ENCODE results near the gene PHOX2A.

Gene PHOX2A

GRCh38 chr11:72229336-72229924 lies 14.5 kb downstream of the PHOX2A start:
- Histone ChIP-seq H3K4me3 (ENCODE audit: insufficient read depth, low read depth, low read length) (no peak overlapping the region), H3K27me3 (ENCODE audit: control insufficient read depth, insufficient read depth, low read length, poor library complexity, severe bottlenecking) (no peaks in the 10 kb centered on the region), H3K9me3 (ENCODE audit: control insufficient read depth, low read length) (no peaks in the 10 kb centered on the region), H3K27ac (ENCODE audit: insufficient read depth, low read depth, low read length, poor library complexity, severe bottlenecking) (no peak overlapping the region), H3K36me3 (ENCODE audit: control insufficient read depth, insufficient read depth, low read length) (peaks cover 46% of the 10 kb centered on the region), H3K4me1 (ENCODE audit: control insufficient read depth, insufficient read depth, low read length) (peaks cover 17% of the 10 kb centered on the region)
- WGBS, 2 experiments, result 96 to 97% methylated on average over 8 of the region's 8 CpGs

GRCh38 chr11:72228844-72229231 lies 15.1 kb downstream of the PHOX2A start:
- 92 to 94% methylated on average over 7 of the region's 7 CpGs for WGBS, 2 experiments
- H3K36me3 ChIP-seq (ENCODE audit: control insufficient read depth, insufficient read depth, low read length), result peaks cover 40% of the 10 kb centered on the region
- H3K9me3 ChIP-seq (ENCODE audit: control insufficient read depth, low read length), result no peaks in the 10 kb centered on the region
- no peaks in the 10 kb centered on the region for H3K27me3 ChIP-seq (ENCODE audit: control insufficient read depth, insufficient read depth, low read length, poor library complexity, severe bottlenecking)
- H3K4me3 ChIP-seq (ENCODE audit: insufficient read depth, low read depth, low read length), result no peak overlapping the region
- H3K27ac ChIP-seq (ENCODE audit: insufficient read depth, low read depth, low read length, poor library complexity, severe bottlenecking), result no peak overlapping the region
- H3K4me1 ChIP-seq (ENCODE audit: control insufficient read depth, insufficient read depth, low read length), result peaks cover 17% of the 10 kb centered on the region

- H3K27ac ChIP-seq (ENCODE audit: insufficient read depth, low read depth, low read length, poor library complexity, severe bottlenecking), result no peak overlapping the region
- H3K36me3 ChIP-seq (ENCODE audit: control insufficient read depth, insufficient read depth, low read length), result peaks cover 37% of the 10 kb centered on the region
- no peak overlapping the region for H3K4me3 ChIP-seq (ENCODE audit: insufficient read depth, low read depth, low read length)
- 90 to 94% methylated on average over 16 of the region's 16 CpGs for WGBS, 2 experiments
- no peaks in the 10 kb centered on the region for H3K27me3 ChIP-seq (ENCODE audit: control insufficient read depth, insufficient read depth, low read length, poor library complexity, severe bottlenecking)
- peaks cover 17% of the 10 kb centered on the region for H3K4me1 ChIP-seq (ENCODE audit: control insufficient read depth, insufficient read depth, low read length)
- no peaks in the 10 kb centered on the region for H3K9me3 ChIP-seq (ENCODE audit: control insufficient read depth, low read length)
Measured at GRCh38 chr11:72228229-72228843, 15.6 kb downstream of the PHOX2A start.

GRCh38 chr11:72227316-72228228 lies 16.4 kb downstream of the PHOX2A start:
- Histone ChIP-seq H3K4me3 (ENCODE audit: insufficient read depth, low read depth, low read length) (no peak overlapping the region), H3K27ac (ENCODE audit: insufficient read depth, low read depth, low read length, poor library complexity, severe bottlenecking) (no peak overlapping the region), H3K9me3 (ENCODE audit: control insufficient read depth, low read length) (no peaks in the 10 kb centered on the region), H3K36me3 (ENCODE audit: control insufficient read depth, insufficient read depth, low read length) (peaks cover 32% of the 10 kb centered on the region), H3K4me1 (ENCODE audit: control insufficient read depth, insufficient read depth, low read length) (peaks cover 20% of the 10 kb centered on the region), H3K27me3 (ENCODE audit: control insufficient read depth, insufficient read depth, low read length, poor library complexity, severe bottlenecking) (no peaks in the 10 kb centered on the region)
- WGBS, 2 experiments, result 88 to 91% methylated on average over 14 of the region's 14 CpGs

GRCh38 chr11:72226701-72227100 lies 17.3 kb downstream of the PHOX2A start:
- H3K27ac ChIP-seq (ENCODE audit: insufficient read depth, low read depth, low read length, poor library complexity, severe bottlenecking), result no peak overlapping the region
- no peaks in the 10 kb centered on the region for H3K27me3 ChIP-seq (ENCODE audit: control insufficient read depth, insufficient read depth, low read length, poor library complexity, severe bottlenecking)
- H3K36me3 ChIP-seq (ENCODE audit: control insufficient read depth, insufficient read depth, low read length), result peaks cover 29% of the 10 kb centered on the region
- H3K4me1 ChIP-seq (ENCODE audit: control insufficient read depth, insufficient read depth, low read length), result peaks cover 25% of the 10 kb centered on the region
- 92% methylated on average over 5 of the region's 5 CpGs for WGBS, 2 experiments
- H3K4me3 ChIP-seq (ENCODE audit: insufficient read depth, low read depth, low read length), result no peak overlapping the region
- no peaks in the 10 kb centered on the region for H3K9me3 ChIP-seq (ENCODE audit: control insufficient read depth, low read length)

GRCh38 chr11:72225411-72225951 lies 18.5 kb downstream of the PHOX2A start:
- no peaks in the 10 kb centered on the region for H3K9me3 ChIP-seq (ENCODE audit: control insufficient read depth, low read length)
- H3K27ac ChIP-seq (ENCODE audit: insufficient read depth, low read depth, low read length, poor library complexity, severe bottlenecking), result no peak overlapping the region
- peak overlapping the region; percentile 80 for H3K4me3 ChIP-seq (ENCODE audit: insufficient read depth, low read depth, low read length)
- peaks cover 25% of the 10 kb centered on the region for H3K4me1 ChIP-seq (ENCODE audit: control insufficient read depth, insufficient read depth, low read length)
- no peaks in the 10 kb centered on the region for H3K27me3 ChIP-seq (ENCODE audit: control insufficient read depth, insufficient read depth, low read length, poor library complexity, severe bottlenecking)
- WGBS, 2 experiments, result 8 to 11% methylated on average over 11 of the region's 11 CpGs
- peaks cover 18% of the 10 kb centered on the region for H3K36me3 ChIP-seq (ENCODE audit: control insufficient read depth, insufficient read depth, low read length)

GRCh38 chr11:72224564-72225410 lies 19.2 kb downstream of the PHOX2A start, which contains the start of gene INPPL1:
TSS of gene INPPL1 (plus strand) at chr11:72224767. CDS start at chr11:72224985, 218 bp downstream.
- peaks cover 11% of the 10 kb centered on the region for H3K36me3 ChIP-seq (ENCODE audit: control insufficient read depth, insufficient read depth, low read length)
- H3K4me3 ChIP-seq (ENCODE audit: insufficient read depth, low read depth, low read length), result peak within 1 kb of the TSS; percentile 80
- no peaks in the 10 kb centered on the region for H3K9me3 ChIP-seq (ENCODE audit: control insufficient read depth, low read length)
- H3K4me1 ChIP-seq (ENCODE audit: control insufficient read depth, insufficient read depth, low read length), result peaks cover 25% of the 10 kb centered on the region
- 0% methylated on average over 81 of the region's 81 CpGs for WGBS, 2 experiments
- H3K27me3 ChIP-seq (ENCODE audit: control insufficient read depth, insufficient read depth, low read length, poor library complexity, severe bottlenecking), result no peaks in the 10 kb centered on the region
- peak within 1 kb of the TSS; percentile 67 for H3K27ac ChIP-seq (ENCODE audit: insufficient read depth, low read depth, low read length, poor library complexity, severe bottlenecking)

- Histone ChIP-seq H3K27ac (ENCODE audit: insufficient read depth, low read depth, low read length, poor library complexity, severe bottlenecking) (peak overlapping the region; percentile 67), H3K4me3 (ENCODE audit: insufficient read depth, low read depth, low read length) (peak overlapping the region; percentile 80), H3K4me1 (ENCODE audit: control insufficient read depth, insufficient read depth, low read length) (peaks cover 25% of the 10 kb centered on the region), H3K36me3 (ENCODE audit: control insufficient read depth, insufficient read depth, low read length) (peaks cover 5% of the 10 kb centered on the region), H3K9me3 (ENCODE audit: control insufficient read depth, low read length) (no peaks in the 10 kb centered on the region), H3K27me3 (ENCODE audit: control insufficient read depth, insufficient read depth, low read length, poor library complexity, severe bottlenecking) (no peaks in the 10 kb centered on the region)
- 0 to 1% methylated on average over 84 of the region's 84 CpGs for WGBS, 2 experiments
Measured at GRCh38 chr11:72223615-72224563, 20.1 kb downstream of the PHOX2A start.

All from ectodermal cell (in vitro differentiated cells).